Embryonic facial prominence (tissue), 1 donor: ENCODE measurements around the gene C6orf136.
"Not testable (repeated sequence)": the region's sequence is repeated elsewhere in the genome, so short reads cannot be mapped to it uniquely, and the experiment has no call there.

ENCODE experiments used
- DNase-seq: peaks from one replicate; pipeline ENCODE4 v3.0.0-alpha.2; 2016; ENCODE audit errors: extremely low spot score

The C6orf136 gene

GRCh38 chr6:30657922-30658321, 11.0 kb downstream of the C6orf136 start:
- DNase-seq: not testable (repeated sequence)

- no peak for DNase-seq
Observed at GRCh38 chr6:30664994-30665767, 18.2 kb downstream of the C6orf136 start.

- DNase-seq: not testable (repeated sequence)
Observed at GRCh38 chr6:30666300-30666699, 19.4 kb downstream of the C6orf136 start.

- no peak for DNase-seq
Observed at GRCh38 chr6:30670760-30671527, 24.0 kb downstream of the C6orf136 start.

GRCh38 chr6:30672445-30673253, 25.7 kb downstream of the C6orf136 start, which contains the start of gene DHX16:
TSS of gene DHX16 (minus strand) at chr6:30673006. CDS start at chr6:30672841, 165 bp downstream.
- peak; percentile 91 for DNase-seq

- no peak for DNase-seq
Observed at GRCh38 chr6:30676660-30677285, 29.8 kb downstream of the C6orf136 start.

GRCh38 chr6:30678964-30679726, 32.2 kb downstream of the C6orf136 start:
- no peak for DNase-seq

- DNase-seq: no peak
Observed at GRCh38 chr6:30679765-30680535, 33.0 kb downstream of the C6orf136 start.

GRCh38 chr6:30681766-30682142, 34.8 kb downstream of the C6orf136 start:
- no peak for DNase-seq

- no peak for DNase-seq
Observed at GRCh38 chr6:30682143-30683117, 35.5 kb downstream of the C6orf136 start.

- no peak for DNase-seq
Observed at GRCh38 chr6:30683183-30683979, 36.4 kb downstream of the C6orf136 start.

- DNase-seq: no peak
Observed at GRCh38 chr6:30683980-30684338, 37.0 kb downstream of the C6orf136 start.

GRCh38 chr6:30684386-30685156, 37.6 kb downstream of the C6orf136 start:
- DNase-seq: no peak

- no peak for DNase-seq
Observed at GRCh38 chr6:30685157-30686008, 38.5 kb downstream of the C6orf136 start.

GRCh38 chr6:30686009-30686907, 39.3 kb downstream of the C6orf136 start, which contains the start of gene PPP1R18:
TSS of gene PPP1R18 (minus strand) at chr6:30686645. CDS start at chr6:30686018, 627 bp downstream.
- DNase-seq: no peak
